ENCODE results near the gene AOAH. TPM values are rescaled to one million over a fixed set of nuclear protein-coding genes. Genes with fewer than 3 reads are reported as not detected.
"Not testable (repeated sequence)": the region's sequence is repeated elsewhere in the genome, so short reads cannot be mapped to it uniquely, and the experiment has no call there.

The AOAH gene
- polyA plus RNA-seq, 4 donors, result 2.4 to 3.4 (median 2.8) TPM

DNA sequence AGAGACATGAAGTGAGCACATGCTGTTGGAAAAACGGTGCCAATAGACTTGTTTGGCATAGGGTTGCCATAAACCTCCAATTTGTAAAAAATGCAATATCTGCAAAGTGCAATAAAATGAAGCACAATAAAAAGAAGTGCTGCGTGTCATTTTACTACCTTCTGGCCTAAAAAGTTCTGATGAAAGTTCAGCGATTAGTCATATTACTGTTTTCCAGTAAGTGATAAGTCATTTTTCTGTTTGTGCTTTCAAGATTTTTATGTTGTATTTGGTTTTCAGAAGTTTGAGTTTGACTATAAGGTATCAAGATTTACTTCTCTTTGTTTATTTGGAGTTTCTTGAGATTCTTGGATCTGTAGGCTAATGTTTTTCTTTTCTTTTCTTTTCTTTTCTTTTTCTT lies 16.8 kb downstream of the AOAH start:
- no peak for DNase-seq (ENCODE audit: low read depth in 4 of 4, low spot score in 3 of 4)

- not testable (repeated sequence) for DNase-seq (ENCODE audit: low read depth in 4 of 4, low spot score in 3 of 4)
These were observed 20.4 kb downstream of the AOAH start for GRCh38 chr7:36703860-36704259.

DNA sequence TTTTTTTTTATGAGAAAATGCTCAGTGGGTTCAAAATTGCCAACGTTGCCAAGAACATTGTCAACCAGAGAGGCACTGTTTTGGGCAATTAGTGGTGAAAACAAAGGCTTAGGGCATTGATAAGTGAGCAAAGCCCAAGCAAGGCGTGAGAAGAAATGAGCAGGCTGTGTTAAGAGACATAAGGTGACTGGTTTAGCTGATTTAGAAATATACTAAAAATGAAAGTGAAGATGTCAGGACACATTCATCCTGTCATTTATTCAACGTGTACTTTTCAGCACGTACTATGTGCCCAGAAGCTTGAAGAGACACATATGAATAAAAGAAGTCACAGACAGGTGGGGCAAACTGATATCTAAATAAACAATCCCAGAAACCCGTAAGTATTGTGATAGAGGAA lies 31.8 kb downstream of the AOAH start:
- DNase-seq (ENCODE audit: low read depth in 4 of 4, low spot score in 3 of 4), result no peak

- DNase-seq (ENCODE audit: low read depth in 4 of 4, low spot score in 3 of 4), result no peak
These were observed 32.3 kb downstream of the AOAH start for GRCh38 chr7:36691983-36692382.

GRCh38 chr7:36690514-36691187 lies 33.6 kb downstream of the AOAH start:
- DNase-seq (ENCODE audit: low read depth in 4 of 4, low spot score in 3 of 4), result no peak

DNA sequence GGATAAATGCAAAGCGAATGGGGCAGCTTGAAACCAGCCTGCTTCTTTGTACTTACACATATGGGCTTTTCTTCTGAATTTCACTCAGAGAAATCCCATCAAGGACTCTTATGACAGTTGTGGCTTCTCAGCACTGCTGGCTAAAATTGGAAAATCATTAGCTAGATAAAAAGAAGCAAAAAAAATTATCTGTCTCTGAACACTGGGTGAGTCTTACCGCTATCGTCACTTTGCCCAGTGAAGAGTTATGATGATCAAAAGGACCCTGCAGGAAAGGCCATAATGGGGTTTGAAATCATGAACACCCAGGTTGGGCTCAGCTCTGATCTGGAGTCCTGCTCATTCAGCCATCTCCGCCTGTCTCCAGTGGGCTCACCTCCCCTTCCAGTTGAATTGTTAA lies 34.3 kb downstream of the AOAH start:
- DNase-seq (ENCODE audit: low read depth in 4 of 4, low spot score in 3 of 4), result no peak

- DNase-seq (ENCODE audit: low read depth in 4 of 4, low spot score in 3 of 4), result no peak
These were observed 37.8 kb downstream of the AOAH start for GRCh38 chr7:36686499-36686898.

GRCh38 chr7:36684954-36685353 lies 39.3 kb downstream of the AOAH start:
- no peak for DNase-seq (ENCODE audit: low read depth in 4 of 4, low spot score in 3 of 4)

GRCh38 chr7:36683695-36684357 lies 40.5 kb downstream of the AOAH start:
- DNase-seq (ENCODE audit: low read depth in 4 of 4, low spot score in 3 of 4), result no peak

DNA sequence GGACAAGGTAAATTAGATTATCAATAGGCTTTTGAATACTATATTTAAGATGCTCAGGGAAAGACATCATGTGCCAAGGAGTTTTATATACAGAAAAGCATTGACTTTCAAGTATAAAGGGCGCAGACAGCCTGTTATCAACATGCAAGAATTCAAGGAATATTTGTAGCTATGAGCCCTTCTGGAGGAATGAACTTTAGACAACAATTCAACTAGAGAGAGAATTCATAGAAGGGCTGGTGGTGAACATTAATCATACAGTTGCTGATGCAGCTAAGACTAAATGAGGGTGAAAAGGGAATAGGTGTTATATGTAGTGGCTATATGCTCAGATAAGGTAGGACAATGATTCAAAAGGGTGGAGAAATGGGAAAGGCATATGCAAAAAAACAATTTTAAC lies 41.2 kb downstream of the AOAH start:
- no peak for DNase-seq (ENCODE audit: low read depth in 4 of 4, low spot score in 3 of 4)

GRCh38 chr7:36682102-36682501 lies 42.2 kb downstream of the AOAH start:
- no peak for DNase-seq (ENCODE audit: low read depth in 4 of 4, low spot score in 3 of 4)

DNA sequence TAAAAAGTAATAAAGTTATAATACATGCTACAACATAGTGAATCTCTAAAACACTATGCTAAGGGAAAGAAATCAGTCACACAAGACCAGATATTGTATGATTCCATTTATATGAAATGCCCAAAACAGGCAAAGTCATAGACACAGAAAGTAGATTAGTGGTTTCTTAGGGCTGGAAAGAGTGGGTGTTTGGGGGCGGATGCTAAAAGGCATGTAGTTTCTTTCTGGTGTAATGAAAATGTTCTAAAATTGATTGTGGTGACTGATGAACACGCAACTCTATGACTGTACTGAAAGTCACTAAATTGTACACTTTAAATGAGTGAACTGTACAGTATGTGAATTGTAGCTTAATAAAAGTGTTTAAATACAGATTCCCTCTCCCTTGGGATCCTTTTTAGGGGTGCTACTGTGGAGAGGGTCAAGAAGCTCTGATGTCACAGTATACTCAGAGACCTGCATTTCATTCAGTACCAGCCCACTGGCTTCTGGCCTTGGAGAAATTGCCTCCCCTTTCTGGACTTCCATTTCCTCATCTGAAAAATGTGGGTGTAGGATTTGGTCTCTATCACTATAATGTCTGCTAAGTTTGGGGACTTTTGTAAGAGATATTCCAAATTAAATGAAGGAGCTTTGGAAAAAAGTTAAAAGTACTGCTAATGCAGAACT lies 46.4 kb downstream of the AOAH start:
- no peak for DNase-seq (ENCODE audit: low read depth in 4 of 4, low spot score in 3 of 4)

- no peak for DNase-seq (ENCODE audit: low read depth in 4 of 4, low spot score in 3 of 4)
These were observed 50.6 kb downstream of the AOAH start for GRCh38 chr7:36673703-36674102.

DNA sequence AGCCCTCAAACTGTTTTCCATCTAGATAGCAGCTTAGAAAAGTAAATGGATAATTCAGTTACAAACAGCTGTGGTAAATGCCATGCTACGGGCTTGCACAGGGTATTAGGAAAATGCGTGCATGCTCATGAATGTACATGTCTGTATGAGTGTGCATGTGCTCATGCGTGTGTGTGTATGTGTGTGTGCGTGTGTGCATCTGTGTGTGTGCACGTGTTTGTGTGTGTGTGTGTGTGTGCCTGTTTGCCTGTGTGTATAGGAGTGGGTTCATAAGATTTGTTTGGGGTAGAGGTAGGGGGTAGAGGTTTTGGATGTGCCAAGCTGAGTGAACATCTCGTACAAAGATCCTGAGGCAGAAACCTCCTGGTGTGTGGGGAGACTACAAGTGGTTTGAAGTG lies 52.9 kb downstream of the AOAH start:
- no peak for DNase-seq (ENCODE audit: low read depth in 4 of 4, low spot score in 3 of 4)

DNA sequence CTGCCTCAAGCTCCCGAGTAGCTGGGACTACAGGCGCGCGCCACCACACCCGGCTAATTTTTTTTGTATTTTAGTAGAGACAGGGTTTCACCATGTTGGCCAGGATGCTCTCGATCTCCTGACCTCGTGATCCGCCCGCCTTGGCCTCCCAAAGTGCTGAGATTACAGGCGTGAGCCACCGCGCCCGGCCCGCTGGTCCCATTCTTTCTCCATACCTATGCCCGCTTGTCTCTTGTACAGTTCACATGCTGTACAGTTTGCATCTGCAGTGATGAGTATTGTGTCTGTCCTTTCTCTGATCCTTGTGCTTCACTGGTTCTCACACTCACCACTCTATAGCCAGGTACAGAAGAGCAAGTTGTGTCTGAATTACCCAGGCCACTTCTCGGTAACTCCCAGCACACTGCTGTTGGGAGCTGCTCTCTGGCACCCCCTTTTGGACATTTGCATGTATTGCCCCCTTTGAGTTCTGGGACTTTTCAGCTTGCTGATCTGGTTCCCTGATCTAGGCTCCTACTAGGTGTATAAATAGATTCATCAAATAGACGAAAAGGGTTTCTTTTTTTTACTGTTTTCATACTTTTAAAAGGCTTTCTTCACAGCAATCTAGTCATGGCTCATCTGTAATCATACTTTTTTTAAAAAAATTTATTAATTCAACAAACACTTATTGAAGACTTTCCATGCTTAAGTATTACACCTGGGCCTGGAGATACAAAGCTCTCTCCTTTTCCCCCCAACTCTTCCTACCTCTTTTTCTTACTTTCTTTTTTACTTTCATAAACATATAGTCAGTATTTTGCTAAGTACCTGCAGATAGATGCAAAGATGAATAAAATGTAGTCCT lies 53.5 kb downstream of the AOAH start:
- peak in 1 of 4 donors; percentile 36 for DNase-seq (ENCODE audit: low read depth in 4 of 4, low spot score in 3 of 4)

GRCh38 chr7:36668750-36669149 lies 55.5 kb downstream of the AOAH start:
- DNase-seq (ENCODE audit: low read depth in 4 of 4, low spot score in 3 of 4), result no peak

GRCh38 chr7:36668080-36668479 lies 56.2 kb downstream of the AOAH start:
- no peak for DNase-seq (ENCODE audit: low read depth in 4 of 4, low spot score in 3 of 4)

- DNase-seq (ENCODE audit: low read depth in 4 of 4, low spot score in 3 of 4), result no peak
These were observed 57.1 kb downstream of the AOAH start for GRCh38 chr7:36667007-36667745.

DNA sequence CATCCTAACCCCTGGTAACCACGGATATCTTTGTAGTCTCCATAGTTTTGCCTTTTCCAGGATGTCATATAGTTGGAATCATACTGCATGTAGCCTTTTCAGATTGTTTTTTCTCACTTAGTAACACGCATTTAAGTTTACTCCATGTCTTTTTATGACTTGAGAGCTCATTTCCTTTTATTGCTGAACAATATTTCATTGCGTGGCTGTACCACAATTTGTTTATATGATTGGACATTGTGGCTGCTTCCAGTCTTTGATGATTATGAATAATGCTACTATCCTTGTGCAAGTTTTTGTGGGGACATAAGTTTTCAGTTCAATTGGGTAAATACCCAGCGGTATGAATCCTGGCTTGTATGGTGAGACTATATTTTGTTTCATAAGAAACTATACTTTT lies 60.8 kb downstream of the AOAH start:
- DNase-seq (ENCODE audit: low read depth in 4 of 4, low spot score in 3 of 4), result no peak

GRCh38 chr7:36661135-36661840 lies 63.0 kb downstream of the AOAH start:
- no peak for DNase-seq (ENCODE audit: low read depth in 4 of 4, low spot score in 3 of 4)

Measured in left renal pelvis (tissue), 4 donors.